Duodenal mucosa (tissue), 2 donors: ENCODE measurements around the gene MON2.

ENCODE experiments used
- H3K27ac ChIP-seq: one replicate; pipeline ENCODE4 v1.7.0; 2013; ENCODE audit warnings: low read depth, low read length
- H3K27me3 ChIP-seq, 2 donors: one replicate each; pipeline ENCODE4 v1.7.0; 2013; ENCODE audit warnings: low read length in 2 of 2, control low read depth in 1 of 2; ENCODE audit not compliant: insufficient read depth in 2 of 2, control insufficient read depth in 1 of 2
- H3K36me3 ChIP-seq, 2 donors: one replicate each; pipeline ENCODE4 v1.7.0; 2013; ENCODE audit warnings: low read length in 2 of 2, control low read depth in 1 of 2; ENCODE audit not compliant: insufficient read depth in 2 of 2, control insufficient read depth in 1 of 2
- H3K4me1 ChIP-seq, 2 donors: one replicate each; pipeline ENCODE4 v1.7.0; 2013; ENCODE audit warnings: low read length in 2 of 2, control low read depth in 1 of 2; ENCODE audit not compliant: insufficient read depth in 2 of 2, control insufficient read depth in 1 of 2
- H3K4me3 ChIP-seq, 2 donors: one replicate each; pipeline ENCODE4 v1.7.0; 2013; ENCODE audit warnings: low read length in 2 of 2, low read depth in 1 of 2
- H3K9ac ChIP-seq, 2 donors: one replicate each; pipeline ENCODE4 v1.7.0; 2013; ENCODE audit warnings: low read length in 2 of 2, low read depth in 1 of 2
- H3K9me3 ChIP-seq, 2 donors: one replicate each; pipeline ENCODE4 v1.7.0; 2013; ENCODE audit warnings: low read length in 2 of 2, control low read depth in 1 of 2; ENCODE audit not compliant: control insufficient read depth in 1 of 2

Gene MON2

DNA sequence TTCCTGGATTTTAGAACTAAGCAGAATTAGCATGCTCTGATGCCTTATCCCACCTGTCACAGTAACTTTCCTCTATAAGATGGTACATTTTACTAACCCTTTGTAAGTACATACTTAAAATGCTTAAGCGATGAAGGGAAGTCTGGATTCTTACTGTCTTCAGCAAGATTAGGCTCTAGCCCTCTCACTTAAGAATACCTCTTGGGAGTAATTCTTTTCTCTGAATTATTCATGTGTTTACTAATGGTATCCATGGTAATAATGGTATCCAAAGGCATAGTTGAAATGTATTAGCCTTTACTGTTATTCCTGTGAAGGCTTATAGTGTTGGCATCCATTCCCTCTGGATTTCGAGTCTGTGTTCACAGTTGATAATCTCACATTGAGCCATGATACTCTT is 176.9 kb downstream of the MON2 start:
- no peaks in the 10 kb centered on the region for H3K9me3 ChIP-seq

DNA sequence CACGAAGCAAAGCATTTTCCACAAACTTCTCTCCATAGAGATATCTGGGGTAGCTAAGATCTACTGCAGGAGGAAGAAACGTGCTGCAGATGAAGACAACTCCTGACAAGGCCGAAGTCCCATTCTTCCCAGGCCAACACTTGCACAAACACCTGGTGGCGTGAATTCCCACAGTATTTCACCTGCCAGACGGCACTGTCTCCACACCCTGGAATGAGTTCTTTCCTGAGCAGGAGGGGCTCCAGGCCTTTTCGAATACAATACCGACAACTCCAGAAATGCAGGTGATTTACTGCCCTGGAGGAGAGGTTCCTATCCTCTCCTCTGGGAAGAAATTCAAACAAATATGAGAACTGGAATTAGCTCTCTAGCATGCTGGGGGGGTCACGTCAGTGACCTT is 179.9 kb downstream of the MON2 start:
- Histone ChIP-seq H3K9ac (no peak overlapping the region), H3K36me3 (peaks cover 0 to 7% of the 10 kb centered on the region in 2 donors), H3K4me3 (no peak overlapping the region), H3K27me3 (no peaks in the 10 kb centered on the region), H3K27ac (no peak overlapping the region), H3K9me3 (no peaks in the 10 kb centered on the region), H3K4me1 (peaks cover 0 to 9% of the 10 kb centered on the region in 2 donors)

More for the DNA sequence above, 176.9 kb downstream of the MON2 start:
- no peaks in the 10 kb centered on the region for H3K27me3 ChIP-seq
- H3K27ac ChIP-seq, result no peak overlapping the region
- H3K36me3 ChIP-seq, result peaks cover 0 to 7% of the 10 kb centered on the region in 2 donors
- H3K4me1 ChIP-seq, result peaks cover 0 to 9% of the 10 kb centered on the region in 2 donors
- no peak overlapping the region for H3K4me3 ChIP-seq
- no peak overlapping the region for H3K9ac ChIP-seq

DNA sequence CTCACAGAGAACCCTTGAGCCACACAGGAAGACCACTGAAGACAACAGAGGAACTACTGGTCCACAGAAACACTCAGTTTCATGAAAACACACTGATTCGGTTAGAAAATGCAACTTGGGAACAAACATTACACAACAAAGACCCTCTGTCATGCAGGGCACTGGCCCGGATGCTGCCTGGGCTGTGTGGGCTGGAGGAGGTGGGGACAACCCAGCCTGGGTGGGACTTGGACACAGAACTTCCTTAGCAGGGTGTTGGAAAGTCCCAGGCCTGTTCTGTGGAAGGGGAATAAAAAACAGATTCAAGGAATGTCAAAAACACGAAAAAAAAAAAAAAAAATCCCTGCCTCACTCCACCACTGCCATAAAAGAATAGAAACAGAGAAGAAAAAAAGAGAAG is 181.0 kb downstream of the MON2 start:
- no peaks in the 10 kb centered on the region for H3K9me3 ChIP-seq
- H3K4me3 ChIP-seq, result no peak overlapping the region
- H3K27ac ChIP-seq, result no peak overlapping the region

DNA sequence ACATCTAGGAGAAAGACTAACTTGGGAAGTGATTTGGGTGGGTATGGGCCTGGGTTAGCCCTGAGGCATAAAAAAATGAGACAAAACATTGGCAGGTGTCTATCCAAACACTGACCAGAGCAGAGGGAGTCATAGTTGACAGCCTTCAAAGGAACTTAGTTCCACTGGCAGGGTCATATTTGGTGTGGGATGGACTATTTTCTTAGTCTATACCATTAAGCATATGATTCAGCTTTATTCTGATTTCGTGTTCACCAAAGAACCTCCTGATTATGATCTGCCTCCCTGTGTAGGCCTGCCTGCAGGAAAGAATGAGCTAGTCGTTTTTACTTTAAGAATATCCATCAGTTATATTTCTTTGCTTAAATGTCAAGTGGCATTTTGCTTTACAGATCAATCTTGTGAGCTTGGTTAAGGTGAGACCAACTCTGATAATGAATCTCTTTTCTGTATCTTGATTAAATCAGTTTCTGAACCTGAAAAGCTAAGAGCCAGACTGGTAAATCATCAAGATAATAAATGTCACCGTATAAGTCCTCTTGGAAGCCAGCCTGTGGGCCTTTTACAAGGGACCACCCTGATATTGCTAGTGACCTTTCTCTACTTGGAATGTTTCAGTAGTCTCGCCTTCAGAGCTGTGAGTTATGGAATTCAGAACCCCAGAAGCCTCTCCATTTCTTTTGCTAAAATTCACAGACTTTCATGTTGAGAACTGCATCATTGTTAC is 182.9 kb downstream of the MON2 start:
- no peak overlapping the region for H3K4me3 ChIP-seq
- H3K4me1 ChIP-seq, result no peaks in the 10 kb centered on the region

More for the DNA sequence above, 181.0 kb downstream of the MON2 start:
- Histone ChIP-seq H3K27me3 (no peaks in the 10 kb centered on the region), H3K4me1 (no peaks in the 10 kb centered on the region), H3K9ac (no peak overlapping the region), H3K36me3 (peaks cover 0 to 7% of the 10 kb centered on the region in 2 donors)

More for the DNA sequence above, 182.9 kb downstream of the MON2 start:
- Histone ChIP-seq H3K27ac (no peak overlapping the region), H3K27me3 (no peaks in the 10 kb centered on the region), H3K9me3 (no peaks in the 10 kb centered on the region), H3K9ac (no peak overlapping the region), H3K36me3 (peaks cover 0 to 7% of the 10 kb centered on the region in 2 donors)
